HG02973 (cell line): ENCODE data around the gene COPB2.
"Not testable (repeated sequence)": the region's sequence is repeated elsewhere in the genome, so short reads cannot be mapped to it uniquely, and the experiment has no call there.

ENCODE experiments used
- ATAC-seq: cut with Tn5 transposase; IDR thresholded peaks from one replicate; pipeline ENCODE4 v1.9.1; 2021; ENCODE audit warnings: moderate library complexity; ENCODE audit not compliant: unreplicated experiment

Gene COPB2

DNA sequence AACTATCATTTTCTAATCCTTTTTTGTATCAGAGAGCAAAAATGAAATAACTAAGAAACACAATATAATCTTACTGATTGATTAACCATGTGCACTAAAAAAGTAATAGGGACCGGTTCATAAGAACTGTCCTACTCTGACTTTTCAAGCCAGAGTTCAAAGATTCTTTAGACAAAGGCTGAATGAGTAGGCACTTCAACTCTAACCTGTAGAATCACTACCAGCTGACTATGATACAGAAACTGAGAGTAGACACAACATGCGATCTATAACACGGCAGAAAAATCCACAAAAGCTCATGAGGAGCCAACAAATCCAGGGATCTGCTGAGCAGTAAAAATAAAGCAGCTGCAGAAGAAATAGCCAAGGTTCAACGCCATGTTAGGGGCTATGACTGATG is 8.9 kb downstream of the COPB2 start:
- no peak for ATAC-seq

DNA sequence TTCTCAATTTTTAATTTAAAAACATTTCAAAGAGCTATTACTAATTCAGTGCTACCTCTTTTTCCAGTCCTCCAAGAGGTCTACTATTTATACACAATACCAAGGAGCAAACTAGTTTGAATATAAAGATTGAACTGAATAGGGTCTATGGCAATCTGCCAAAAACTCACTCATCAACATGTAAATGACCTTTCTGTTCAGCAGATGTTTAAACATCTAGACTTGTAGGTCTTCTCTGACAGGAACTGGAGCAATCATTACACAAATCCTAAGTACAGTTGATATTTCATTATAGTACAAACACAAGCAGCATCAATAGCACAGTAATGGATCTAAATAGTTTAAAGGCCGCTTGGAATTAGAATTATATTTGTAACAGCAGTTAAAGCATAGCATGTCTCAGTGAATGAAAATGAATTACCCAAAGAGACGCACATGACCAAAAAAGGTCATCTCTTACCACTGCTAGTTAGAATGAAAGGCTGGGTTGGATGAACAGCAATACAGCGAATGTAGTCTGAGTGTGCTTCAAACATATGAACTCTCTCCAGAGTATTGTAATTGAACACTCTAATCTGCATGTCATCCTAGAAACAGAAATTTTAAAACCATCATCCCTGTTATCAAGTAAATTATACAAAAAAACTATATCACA is 10.7 kb downstream of the COPB2 start:
- no peak for ATAC-seq

DNA sequence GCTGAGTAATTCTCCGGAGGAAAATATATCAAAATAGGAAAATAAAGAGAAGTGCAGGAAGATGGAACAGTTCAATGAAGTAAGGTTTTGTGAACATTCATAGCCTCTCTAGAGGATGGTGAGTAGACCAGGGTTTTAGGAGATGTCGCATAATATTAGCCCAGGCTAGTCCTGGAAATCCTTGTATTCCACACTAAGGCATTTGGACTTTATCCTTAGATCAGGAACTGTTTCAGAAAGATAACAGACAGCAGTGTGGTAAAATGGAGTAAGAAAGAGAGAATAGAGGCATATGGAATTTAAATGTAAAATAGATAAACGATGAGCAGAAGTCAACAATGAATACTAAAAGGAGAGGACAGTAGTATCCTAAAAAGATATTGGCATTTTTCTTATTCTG is 12.1 kb downstream of the COPB2 start:
- ATAC-seq: no peak

DNA sequence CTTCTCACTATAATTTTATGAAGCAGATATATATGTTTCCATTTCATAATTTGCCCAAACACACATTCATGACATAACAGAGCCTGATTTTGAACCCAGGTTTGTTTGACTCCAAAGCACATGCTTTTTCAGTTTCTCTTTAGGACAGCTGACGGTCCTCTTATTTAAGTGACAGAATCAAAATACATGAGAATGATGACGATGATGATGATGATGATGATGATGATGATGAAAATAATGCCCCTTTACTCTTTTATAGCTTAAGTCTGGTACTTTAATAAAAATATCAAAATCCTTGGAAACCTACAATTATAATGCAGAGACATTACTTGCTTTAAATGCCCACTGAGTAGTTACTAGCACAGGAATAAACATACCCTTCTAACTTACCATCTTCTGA is 15.3 kb downstream of the COPB2 start:
- ATAC-seq: no peak

DNA sequence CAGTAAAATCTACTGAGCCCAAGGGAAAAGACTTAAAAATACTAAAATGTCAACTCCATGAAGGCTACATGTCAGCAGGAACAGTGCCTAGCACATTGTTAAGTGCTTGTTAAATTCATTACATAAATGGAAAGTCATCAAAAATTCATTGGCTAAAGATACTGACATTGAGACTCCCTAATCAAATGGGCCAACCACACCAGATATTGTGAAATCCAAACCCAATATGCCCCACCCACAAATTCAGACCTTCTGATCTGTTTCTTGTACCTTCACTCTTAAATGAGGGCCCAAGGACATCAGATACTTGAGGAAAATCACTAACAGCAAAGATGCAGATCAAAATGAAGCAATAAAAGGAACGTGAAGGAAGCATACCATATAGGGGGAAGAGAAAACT is 24.9 kb downstream of the COPB2 start:
- ATAC-seq: no peak

DNA sequence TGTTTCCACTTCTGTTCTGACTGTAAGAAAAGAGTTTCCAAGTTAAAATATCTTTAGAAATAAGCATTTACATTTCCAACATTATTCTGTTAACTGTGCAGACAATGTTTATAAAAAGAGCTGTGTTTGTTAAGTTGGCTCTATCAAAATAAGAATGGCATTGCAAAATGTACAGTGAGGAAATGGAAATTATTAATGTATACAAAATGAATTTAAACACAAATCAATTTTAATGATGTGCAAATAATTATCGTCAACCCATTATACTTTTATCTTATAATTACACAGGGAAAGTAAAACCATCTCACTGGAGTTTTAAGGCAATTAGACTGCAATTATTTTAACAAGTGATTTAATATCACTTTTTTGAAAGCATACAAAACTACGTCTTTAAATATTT is 28.2 kb downstream of the COPB2 start:
- ATAC-seq: no peak

DNA sequence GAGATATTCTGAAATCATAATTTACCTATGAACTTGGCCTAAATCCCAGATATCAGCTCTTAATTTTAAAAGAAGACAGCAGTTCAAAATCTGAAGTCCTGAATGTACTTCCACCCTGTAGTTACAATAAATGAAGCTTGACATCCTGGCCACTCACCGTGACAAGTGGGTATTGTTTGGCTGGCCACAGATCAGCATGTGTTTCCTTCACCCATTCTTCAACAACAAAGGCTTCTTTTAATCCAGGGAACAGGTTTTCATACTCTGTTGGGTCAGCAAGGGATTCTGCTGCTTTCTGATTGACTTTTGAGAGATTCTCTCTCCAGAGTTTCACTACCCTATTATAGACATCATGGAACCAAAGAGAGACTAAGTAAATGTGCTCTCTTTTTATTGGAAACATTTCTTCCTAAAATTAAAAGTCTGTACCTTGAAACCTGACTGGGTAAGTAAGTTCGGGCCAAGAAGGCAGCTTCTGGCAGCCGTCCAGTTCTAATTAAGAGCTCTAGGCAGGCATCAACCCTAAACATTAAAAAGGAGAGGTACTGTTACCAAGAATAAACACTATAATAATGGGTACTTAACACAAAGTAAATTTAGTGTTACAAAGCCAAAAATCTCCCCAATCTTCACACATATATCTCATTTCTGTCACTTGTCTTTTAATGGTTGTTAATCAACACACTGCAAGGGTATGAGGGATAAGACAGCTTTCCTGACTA is 30.4 kb downstream of the COPB2 start:
- ATAC-seq: no peak

DNA sequence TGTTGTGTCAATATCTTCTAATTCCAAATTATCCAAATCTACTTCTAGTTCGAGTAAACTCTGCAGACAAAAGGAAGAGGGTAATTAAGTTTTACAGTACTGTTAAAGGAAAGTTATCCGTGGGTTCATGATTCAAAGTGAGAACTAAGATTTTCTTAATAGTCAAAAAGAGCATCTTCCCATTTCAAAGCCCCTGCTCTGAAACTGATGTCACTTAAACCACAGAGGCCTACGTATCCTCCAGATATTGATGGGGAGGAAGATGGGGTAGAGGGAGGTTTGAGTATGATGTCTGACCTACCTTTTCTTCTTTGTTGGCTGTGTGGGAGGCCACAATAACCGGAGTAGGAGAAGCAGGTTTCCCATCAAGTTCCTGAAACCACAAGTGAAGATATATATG is 31.5 kb downstream of the COPB2 start:
- ATAC-seq: peak; percentile 66

DNA sequence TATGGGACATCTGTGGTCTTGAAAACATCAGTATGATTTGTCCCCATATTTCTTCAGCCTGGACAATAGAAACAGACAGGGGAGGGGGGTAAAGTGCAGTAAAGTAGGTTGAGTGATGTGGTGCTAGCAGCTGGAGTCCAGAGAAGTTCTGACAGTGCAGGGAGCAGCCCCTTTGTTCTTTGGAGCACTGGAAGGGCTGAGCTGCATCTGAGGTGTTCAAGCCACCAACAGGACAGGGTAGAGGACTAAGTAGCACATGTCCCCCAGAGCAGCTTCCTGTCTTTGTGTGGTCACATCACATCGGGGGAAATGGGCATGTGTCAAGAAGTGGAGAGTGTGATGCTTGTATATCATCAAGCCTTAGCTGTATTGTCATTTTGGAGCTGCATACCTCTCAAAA is 33.6 kb downstream of the COPB2 start:
- no peak for ATAC-seq

DNA sequence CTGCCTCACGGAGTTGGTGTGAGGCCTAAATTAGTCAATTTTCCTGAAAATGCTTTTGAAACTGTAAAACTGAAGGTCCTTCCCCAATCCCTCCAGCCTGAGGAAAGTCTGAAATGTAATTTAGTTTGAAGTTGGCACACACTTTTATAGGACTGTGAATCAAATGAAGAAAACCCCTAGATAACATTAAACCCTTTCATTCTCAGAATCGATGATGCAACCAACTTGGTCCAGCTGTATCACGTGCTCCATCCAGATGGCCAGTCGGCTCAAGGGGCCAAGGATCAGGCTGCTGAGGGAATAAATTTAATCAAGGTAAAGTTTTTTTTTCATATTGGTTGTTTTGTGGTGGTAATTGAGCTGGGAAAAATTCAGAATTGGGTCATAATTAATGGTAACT is 34.0 kb downstream of the COPB2 start:
- no peak for ATAC-seq

DNA sequence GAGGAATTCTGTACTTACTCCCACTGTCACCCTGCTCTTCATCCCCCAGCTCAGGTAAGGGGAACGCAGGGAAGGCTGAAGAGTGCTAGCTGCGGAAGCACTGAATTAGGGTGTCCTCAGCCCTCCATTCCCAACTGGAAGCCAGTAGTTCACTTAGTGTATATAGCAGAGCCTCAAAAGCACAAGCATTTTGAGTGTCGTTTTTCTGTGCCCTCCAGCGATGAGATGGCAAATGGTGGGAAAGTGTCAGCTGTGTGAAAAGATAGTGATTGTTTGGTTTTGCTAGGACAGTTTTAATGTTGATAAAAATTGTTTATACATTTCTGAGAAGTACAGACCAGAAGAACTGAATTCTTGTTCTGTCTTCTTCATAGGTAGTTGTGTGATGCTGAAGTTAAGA is 34.8 kb downstream of the COPB2 start:
- no peak for ATAC-seq

DNA sequence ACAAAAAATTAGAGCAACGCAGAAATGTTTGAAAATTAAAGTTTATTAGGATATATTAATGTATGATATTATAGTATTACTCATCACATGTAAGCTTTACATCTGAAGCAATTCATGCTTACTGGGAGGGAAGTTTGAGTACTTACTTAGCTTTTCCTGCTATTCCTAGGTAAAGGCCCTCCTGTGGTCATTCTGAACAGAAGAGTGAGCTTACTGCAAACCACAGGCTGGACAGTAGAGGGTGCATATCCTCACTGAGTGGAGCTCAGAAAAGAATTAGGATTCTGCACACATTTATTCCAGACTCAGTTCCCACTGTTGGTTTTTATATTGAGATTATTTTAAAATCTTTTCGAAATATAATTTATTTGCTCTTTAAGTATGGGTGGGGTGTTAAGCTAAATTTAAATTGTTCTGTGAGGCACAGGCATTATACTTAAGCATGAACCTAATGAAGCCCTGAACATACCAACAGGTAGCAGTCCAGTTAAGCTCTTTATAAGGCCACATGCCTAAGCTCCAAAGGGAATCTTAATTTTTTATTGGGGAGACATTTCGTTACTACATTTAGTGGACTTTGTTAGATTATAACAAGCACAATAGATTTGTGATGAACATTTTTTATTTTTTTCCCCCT is 35.4 kb downstream of the COPB2 start:
- ATAC-seq: peak; percentile 54

DNA sequence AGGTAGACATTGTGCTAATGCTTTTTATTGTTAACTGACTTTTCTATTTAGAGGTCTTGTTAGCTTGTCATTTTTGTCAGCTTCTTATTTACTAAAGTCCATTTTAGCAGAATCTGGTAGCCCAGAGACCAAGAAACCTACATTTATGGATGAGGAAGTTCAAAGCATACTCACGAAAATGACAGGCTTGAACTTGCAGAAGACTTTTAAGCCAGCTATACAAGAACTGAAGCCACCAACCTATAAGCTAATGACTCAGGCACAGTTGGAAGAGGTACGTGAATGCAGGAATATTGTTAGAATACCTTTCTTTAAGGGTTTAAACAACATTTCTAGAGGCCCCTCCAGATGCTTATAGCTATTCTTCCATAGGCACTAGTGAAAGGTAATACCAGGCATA is 42.7 kb downstream of the COPB2 start:
- ATAC-seq: no peak

DNA sequence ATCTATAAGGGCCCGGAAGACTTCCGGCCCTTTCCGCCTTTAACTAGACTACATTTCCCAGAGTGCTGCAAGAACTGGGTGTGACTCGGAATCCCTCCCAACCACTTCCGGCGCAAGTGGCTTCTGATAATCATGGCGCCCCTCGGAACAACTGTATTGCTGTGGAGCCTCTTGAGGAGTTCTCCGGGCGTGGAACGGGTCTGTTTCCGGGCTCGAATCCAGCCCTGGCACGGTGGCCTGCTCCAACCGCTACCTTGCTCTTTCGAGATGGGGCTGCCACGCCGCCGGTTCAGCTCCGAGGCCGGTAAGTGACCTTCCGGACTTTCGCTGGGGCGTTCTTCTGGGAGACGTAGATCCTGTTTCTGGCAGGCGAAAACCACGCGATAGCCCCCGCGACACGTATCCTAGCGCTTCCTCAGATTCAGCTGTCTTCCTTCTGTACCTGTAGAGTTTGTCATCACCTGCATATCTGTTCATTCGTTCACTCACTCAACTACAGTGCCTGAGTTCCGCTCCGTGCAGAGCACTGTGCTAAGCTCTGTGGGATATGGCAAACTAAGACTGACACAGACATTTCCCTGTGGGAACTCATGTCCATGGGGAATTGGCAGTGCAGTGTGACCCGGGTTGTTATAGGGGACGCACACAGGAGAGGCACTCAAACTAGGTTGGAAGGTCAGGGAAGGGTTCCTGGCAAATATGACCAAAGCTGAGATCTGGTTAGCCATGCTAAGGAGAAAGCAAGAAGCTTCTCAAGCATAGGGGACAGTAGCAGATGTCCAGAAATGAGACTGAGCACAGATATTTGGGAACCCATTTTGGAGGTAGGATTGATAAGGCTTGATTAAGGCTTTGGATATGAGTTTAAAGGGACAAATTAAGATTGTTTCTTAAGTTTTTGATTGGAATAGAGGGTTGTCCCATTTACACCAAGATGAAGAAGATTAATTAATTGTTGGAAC is 45.3 kb downstream of the COPB2 start, which contains the start of gene MRPS22:
Gene MRPS22 (plus strand): TSS at position 126 of the 962 bp plus-strand sequence. CDS start 7 bp downstream, at position 133.
- ATAC-seq: peak; percentile 97

DNA sequence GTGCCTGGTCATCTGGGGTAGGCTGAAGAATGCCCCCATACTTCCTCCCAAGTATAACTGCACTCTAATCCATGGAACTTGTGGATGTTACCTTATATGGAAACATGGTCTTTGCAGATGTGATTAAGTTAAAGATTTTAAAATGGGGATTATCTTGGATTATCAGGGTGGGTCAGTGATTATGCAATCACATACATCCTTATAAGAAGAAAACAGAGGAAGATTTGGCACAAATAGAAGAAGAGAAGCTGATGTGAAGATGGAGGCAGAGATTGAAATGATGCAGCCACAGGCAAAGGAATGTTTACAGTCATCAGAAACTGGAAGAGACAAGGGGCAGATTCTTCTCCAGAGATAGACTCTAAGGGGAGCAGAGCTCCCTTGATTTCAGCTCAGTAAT is 47.4 kb downstream of the COPB2 start:
- ATAC-seq: no peak

DNA sequence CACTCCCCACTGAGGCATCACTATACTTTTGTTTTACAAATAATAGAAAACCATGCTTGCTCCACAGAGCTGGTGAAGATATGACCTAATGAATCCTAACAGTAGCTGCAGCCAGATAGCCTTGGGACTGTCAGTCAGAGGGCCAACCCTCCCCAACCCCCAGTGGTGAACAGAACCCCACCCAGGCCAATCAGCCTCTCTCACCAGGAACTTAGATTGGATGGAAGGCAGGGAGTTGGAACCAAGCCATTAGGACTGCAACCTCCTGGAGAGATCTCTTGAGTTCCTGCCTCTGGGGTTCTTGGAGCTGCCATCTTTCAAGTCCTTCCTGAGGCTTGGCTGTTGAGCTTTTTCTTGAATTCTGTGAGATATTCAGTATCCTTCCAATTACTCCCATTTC is 48.7 kb downstream of the COPB2 start:
- ATAC-seq: no peak

DNA sequence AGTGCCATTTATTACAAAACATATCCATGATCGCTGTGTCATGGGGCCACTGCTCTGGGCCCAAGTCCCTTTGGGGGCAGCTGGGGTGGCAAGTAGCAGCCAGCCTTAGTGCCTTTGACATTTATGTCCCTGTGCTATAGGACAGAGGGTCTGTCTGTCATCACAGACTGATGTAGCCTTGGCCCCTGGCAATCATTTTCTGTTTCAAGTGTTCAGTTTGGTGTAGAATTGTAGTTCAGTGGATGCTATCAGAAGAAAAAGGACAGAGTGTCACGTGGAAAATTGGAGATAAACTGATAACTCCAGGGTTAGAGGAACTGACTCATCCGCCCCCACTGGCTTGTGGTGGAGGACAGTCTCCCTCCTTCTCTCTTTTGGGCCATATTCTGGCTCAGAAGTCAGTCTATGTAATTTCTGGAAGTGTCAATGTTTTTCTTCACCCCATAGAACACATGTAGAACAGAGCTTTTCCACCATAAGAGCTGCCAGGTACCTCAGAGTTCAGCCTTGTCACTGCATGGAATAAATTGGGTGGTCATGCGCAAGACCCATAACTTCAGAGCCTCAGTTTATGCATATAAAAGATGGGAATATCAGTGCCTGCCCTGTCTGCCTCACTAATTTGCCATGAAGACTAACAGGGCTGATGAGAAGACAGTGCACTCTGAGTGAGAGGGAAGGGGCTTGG is 50.1 kb downstream of the COPB2 start:
- ATAC-seq: no peak

DNA sequence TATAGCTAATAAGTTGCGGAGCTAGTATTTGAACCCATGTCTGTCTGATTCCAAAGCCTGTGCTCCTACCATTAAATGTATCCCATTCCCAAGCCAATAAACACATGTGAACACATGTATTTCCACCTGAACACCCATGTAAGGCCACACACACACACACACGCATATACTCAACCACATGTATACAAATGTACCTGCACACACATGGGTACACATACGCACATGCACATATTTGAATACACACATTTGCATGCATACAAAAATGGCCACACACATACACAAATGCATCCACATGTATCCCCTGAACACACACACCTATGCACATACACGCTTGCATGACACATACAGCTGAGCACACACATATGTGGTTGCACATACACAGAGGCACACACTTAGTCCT is 51.0 kb downstream of the COPB2 start:
- no peak for ATAC-seq

DNA sequence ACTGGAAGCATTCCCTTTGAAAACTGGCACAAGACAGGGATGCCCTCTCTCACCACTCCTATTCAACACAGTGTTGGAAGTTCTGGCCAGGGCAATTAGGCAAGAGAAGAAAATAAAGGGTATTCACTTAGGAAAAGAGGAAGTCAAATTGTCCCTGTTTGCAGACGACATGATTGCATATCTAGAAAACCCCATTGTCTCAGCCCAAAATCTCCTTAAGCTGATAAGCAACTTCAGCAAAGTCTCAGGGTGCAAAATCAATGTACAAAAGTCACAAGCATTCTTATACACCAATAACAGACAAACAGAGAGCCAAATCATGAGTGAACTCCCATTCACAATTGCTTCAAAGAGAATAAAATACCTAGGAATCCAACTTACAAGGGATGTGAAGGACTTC is 54.8 kb downstream of the COPB2 start:
- ATAC-seq: not testable (repeated sequence)

DNA sequence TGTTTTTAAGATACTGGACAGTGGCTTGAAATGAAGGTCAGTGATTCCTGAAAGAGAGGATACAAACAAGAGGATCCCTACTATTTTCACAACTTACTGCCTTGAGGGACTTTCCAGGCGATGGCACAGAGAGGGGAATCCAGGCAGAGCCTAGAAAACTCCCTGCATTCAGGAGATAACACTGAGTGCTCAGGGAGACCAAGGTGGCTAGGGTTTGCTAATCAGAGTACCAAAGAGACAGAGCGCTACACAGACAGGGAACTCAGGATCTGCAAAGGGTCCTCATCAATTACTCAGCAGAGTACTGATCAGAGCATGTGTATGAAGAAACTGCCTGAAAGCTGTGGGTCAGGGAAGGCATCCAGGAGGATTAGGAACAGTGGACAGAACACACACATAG is 57.4 kb downstream of the COPB2 start:
- no peak for ATAC-seq
